Suprapubic skin (tissue), 4 donors: ENCODE data around the gene ASS1.

ENCODE experiments used
- CTCF ChIP-seq, 2 donors: fragments of 200-600 bp in 1 of 2; fragments of 450-650 bp in 1 of 2; sonication (generic) in 1 of 2; IDR thresholded peaks; one replicate each; pipeline ENCODE4 v1.5.1; 2016 to 2019; ENCODE audit warnings: antibody characterized with exemption in 2 of 2, mild to moderate bottlenecking in 1 of 2, moderate library complexity in 1 of 2
- POLR2A ChIP-seq, 2 donors: fragments of 450-650 bp; IDR thresholded peaks; one replicate each; pipeline ENCODE4 v1.6.1; 2017; ENCODE audit warnings: antibody characterized with exemption in 2 of 2, mild to moderate bottlenecking in 2 of 2, moderate library complexity in 2 of 2
- POLR2AphosphoS5 ChIP-seq, 3 donors: sonication (generic); formaldehyde crosslinking; IDR thresholded peaks; one replicate each; pipeline ENCODE4 v1.6.1; 2017; ENCODE audit warnings: antibody characterized with exemption in 3 of 3

- TF ChIP-seq POLR2A (IDR thresholded peaks at IDR 0.05) (no peak), CTCF (IDR thresholded peaks at IDR 0.05) (no peak), POLR2AphosphoS5 (IDR thresholded peaks at IDR 0.05) (no peak)
Observed at GRCh38 chr9:130526854-130527650, 82.3 kb downstream of the ASS1 start.
